Fibroblast of lung (primary cell): ENCODE data around the gene RABGAP1L.

ENCODE experiments used
- CTCF ChIP-seq, 2 donors: IDR thresholded peaks in 1 of 2; conservative IDR thresholded peaks in 1 of 2; 1 replicate in 1 of 2; 2 replicates in 1 of 2; pipeline ENCODE4 v1.5.1; 2011 to 2012; ENCODE audit warnings: low read length in 2 of 2, control low read depth in 1 of 2, inconsistent platforms in 1 of 2, low read depth in 1 of 2, mild to moderate bottlenecking in 1 of 2
- EZH2 ChIP-seq: IDR thresholded peaks from 2 replicates; pipeline ENCODE4 v1.5.1; 2012; ENCODE audit warnings: low read length, control low read depth, mild to moderate bottlenecking; ENCODE audit errors: missing control alignments

- no peak for TF ChIP-seq CTCF (conservative IDR thresholded peaks at IDR 0.05 in 1 of 2, IDR thresholded peaks at IDR 0.05 in 1 of 2; ENCODE audit: low read depth in 1 of 2, low read length in 2 of 2)
- TF ChIP-seq EZH2: no peak
Measured at GRCh38 chr1:174322202-174322862, 163.0 kb downstream of the RABGAP1L start.
